Measurements from ENCODE around the gene MYH10. TPM values are rescaled to one million over a fixed set of nuclear protein-coding genes. Genes with fewer than 3 reads are reported as not detected.

MYH10 gene
- polyA plus RNA-seq, result 73.6 TPM
- long read RNA-seq, donor 1, result 0 reads
- long read RNA-seq, donor 2, full-length matches to known transcripts, result 1 of 25 reads
- long read RNA-seq, donor 2, partial matches to known transcripts, result 24 of 25 reads
- long read RNA-seq, donor 2, other reads (novel, unspliced or antisense), result 0 of 25 reads
- long read RNA-seq, donor 3, result 0 reads
- long read RNA-seq, donor 4, result 0 reads
- long read RNA-seq, donor 5, result 0 reads
- long read RNA-seq, donor 6, partial matches to known transcripts, result 15 of 15 reads
- long read RNA-seq, donor 6, other reads (novel, unspliced or antisense), result 0 of 15 reads
- long read RNA-seq, donor 7, partial matches to known transcripts, result 9 of 9 reads
- long read RNA-seq, donor 7, other reads (novel, unspliced or antisense), result 0 of 9 reads
- long read RNA-seq, donor 8, partial matches to known transcripts, result 9 of 9 reads
- long read RNA-seq, donor 8, other reads (novel, unspliced or antisense), result 0 of 9 reads
- long read RNA-seq, donor 9, partial matches to known transcripts, result 16 of 16 reads
- long read RNA-seq, donor 9, other reads (novel, unspliced or antisense), result 0 of 16 reads
- long read RNA-seq, donor 10, partial matches to known transcripts, result 5 of 5 reads
- long read RNA-seq, donor 10, other reads (novel, unspliced or antisense), result 0 of 5 reads
- long read RNA-seq, donor 11, result 0 reads

DNA sequence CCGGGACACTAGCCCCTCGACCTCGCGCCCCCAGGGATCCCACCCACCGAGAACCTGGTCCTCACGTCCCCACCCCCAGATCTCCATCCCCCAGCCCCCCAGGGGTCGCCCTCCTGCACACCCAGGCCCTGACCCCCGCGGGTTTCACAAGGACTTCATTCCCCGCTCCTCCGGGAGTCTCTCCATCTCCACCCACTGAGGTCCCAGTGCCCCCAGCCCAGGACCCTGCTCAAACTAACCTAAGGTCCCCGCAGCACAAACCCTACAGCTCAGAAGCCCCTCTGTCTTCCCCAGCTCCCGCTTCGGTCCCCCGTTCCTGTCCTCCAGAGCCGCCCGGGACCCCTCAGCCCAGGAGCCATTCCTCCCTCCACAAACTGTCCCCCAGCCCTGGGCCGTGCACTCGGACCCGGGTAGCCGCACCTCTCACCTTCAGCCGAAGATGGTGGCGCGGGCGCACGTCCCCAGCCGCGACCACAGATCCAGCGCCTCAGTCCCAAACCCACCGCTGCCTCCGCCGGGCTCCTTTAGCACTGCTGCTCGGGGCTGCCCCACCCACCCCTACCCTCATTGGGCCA is at the start of gene MYH10:
TSS of gene MYH10 (minus strand) at position 499 of the 575 bp plus-strand sequence. CDS start 7,479 bp downstream, outside the sequence.
- Histone ChIP-seq H3K4me1 (ENCODE audit: control insufficient read depth, insufficient read depth, low read length) (peaks cover 4% of the 10 kb centered on the region), H3K4me3 (ENCODE audit: low read length) (peak within 1 kb of the TSS; percentile 97), H3K27me3 (ENCODE audit: control insufficient read depth, insufficient read depth, low read length) (no peaks in the 10 kb centered on the region), H3K27ac (ENCODE audit: low read length) (peak within 1 kb of the TSS; percentile 93), H3K9me3 (ENCODE audit: control insufficient read depth, low read depth, low read length) (no peaks in the 10 kb centered on the region), H3K36me3 (ENCODE audit: control insufficient read depth, insufficient read depth, low read length) (no peaks in the 10 kb centered on the region)
- no CpG with 5 or more reads among the region's 33 CpGs for WGBS (ENCODE audit: insufficient coverage, low lambda C conversion rate)
- DNase-seq, result no peak

DNA sequence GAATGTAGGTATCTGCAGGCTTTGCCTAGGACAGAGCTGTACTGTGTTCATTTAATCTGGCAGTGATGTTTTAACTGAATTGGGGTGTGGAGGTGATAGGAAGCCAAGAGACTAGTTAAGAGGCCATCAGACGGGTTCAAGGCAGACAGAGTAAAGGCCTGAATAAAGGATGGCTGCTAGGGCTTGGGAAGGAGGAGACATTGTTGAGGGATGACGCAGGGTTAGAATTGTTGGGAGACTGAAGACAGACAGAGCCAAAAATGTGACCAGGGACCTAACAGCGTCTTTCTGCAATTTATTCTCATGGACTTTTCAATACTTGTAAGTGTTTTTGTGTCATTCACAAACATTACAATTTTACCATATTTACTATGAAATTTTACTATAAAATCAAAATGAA is 48.6 kb upstream of the MYH10 start:
- Histone ChIP-seq H3K27ac (ENCODE audit: low read length) (no peak overlapping the region), H3K27me3 (ENCODE audit: control insufficient read depth, insufficient read depth, low read length) (peaks cover 2% of the 10 kb centered on the region), H3K4me1 (ENCODE audit: control insufficient read depth, insufficient read depth, low read length) (no peaks in the 10 kb centered on the region), H3K36me3 (ENCODE audit: control insufficient read depth, insufficient read depth, low read length) (no peaks in the 10 kb centered on the region), H3K4me3 (ENCODE audit: low read length) (no peak overlapping the region), H3K9me3 (ENCODE audit: control insufficient read depth, low read depth, low read length) (no peaks in the 10 kb centered on the region)
- no peak for DNase-seq
- no CpG with 5 or more reads among the region's 3 CpGs for WGBS (ENCODE audit: insufficient coverage, low lambda C conversion rate)

DNA sequence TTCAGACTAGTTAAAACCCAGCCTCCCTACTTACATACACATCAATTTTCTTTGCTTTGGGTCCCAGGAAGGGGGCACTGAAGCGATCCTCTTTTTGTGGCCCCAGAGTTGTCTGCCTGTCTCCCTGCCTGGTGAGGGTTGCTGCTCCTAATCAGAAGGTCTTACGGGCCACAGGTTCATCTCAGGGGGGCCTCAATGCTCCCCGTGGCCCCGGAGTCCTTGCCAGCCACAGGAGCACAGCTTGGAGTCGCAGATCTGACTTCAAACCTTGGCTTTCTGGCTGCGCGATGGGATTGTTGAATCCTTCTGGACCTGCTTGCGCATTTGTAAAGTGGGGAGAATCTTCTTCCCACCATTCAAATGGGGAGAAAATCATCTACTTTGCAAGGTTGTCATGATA is 44.8 kb upstream of the MYH10 start:
- Histone ChIP-seq H3K27me3 (ENCODE audit: control insufficient read depth, insufficient read depth, low read length) (peaks cover 2% of the 10 kb centered on the region), H3K4me1 (ENCODE audit: control insufficient read depth, insufficient read depth, low read length) (no peaks in the 10 kb centered on the region), H3K4me3 (ENCODE audit: low read length) (no peak overlapping the region), H3K9me3 (ENCODE audit: control insufficient read depth, low read depth, low read length) (no peaks in the 10 kb centered on the region), H3K36me3 (ENCODE audit: control insufficient read depth, insufficient read depth, low read length) (no peaks in the 10 kb centered on the region), H3K27ac (ENCODE audit: low read length) (peak overlapping the region; percentile 9)
- no CpG with 5 or more reads among the region's 8 CpGs for WGBS (ENCODE audit: insufficient coverage, low lambda C conversion rate)
- DNase-seq, result no peak

DNA sequence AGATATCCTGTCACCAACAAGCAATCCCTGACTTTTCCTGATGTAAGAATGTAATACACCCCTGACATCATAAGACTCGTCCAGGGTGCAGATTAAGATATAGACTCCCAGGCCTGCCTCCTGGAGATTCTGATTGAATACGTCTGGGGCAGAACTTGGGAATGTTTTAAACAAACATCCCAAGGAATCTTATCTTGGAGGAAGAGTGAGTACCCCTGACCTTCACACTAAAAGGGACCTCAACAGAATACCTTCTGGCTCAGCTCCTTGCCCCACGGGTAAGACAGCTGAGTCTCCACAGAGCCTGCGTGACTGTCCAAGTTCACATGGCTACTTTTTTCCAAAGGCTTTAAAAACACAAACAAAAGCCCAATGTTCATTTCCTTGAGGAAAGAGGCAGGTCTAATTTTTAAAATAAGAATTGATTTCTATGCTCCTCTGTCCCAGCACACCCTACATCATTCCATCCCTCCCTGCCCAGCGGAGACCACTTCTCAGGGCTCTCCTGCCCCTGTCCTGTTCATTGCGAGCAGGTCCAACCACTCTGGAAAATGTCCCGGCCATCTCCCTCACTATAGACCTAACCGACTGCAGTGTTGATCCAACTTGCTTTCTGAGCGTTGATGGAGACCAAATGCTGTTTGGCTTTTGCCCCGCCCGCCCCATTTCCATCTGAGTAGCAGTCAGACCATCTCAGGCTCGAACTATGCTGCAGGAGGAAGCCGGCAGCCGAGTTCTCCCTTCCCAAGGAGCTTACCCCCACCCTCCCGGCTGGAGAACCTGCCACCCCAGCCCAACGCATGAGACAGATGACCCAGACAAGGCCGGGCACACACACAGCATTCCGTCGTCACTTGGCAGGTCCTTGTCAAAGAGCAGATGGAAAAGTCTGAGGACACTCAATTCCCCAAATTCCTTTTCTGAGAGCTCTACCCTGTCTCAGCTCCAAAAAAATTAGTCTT is 44.1 kb upstream of the MYH10 start:
- no peaks in the 10 kb centered on the region for H3K36me3 ChIP-seq (ENCODE audit: control insufficient read depth, insufficient read depth, low read length)
- H3K27me3 ChIP-seq (ENCODE audit: control insufficient read depth, insufficient read depth, low read length), result peaks cover 2% of the 10 kb centered on the region
- WGBS (ENCODE audit: insufficient coverage, low lambda C conversion rate), result 60% methylated on average over 4 of the region's 19 CpGs
- H3K4me3 ChIP-seq (ENCODE audit: low read length), result no peak overlapping the region
- no peak overlapping the region for H3K27ac ChIP-seq (ENCODE audit: low read length)
- no peak for DNase-seq
- no peaks in the 10 kb centered on the region for H3K9me3 ChIP-seq (ENCODE audit: control insufficient read depth, low read depth, low read length)
- H3K4me1 ChIP-seq (ENCODE audit: control insufficient read depth, insufficient read depth, low read length), result no peaks in the 10 kb centered on the region

DNA sequence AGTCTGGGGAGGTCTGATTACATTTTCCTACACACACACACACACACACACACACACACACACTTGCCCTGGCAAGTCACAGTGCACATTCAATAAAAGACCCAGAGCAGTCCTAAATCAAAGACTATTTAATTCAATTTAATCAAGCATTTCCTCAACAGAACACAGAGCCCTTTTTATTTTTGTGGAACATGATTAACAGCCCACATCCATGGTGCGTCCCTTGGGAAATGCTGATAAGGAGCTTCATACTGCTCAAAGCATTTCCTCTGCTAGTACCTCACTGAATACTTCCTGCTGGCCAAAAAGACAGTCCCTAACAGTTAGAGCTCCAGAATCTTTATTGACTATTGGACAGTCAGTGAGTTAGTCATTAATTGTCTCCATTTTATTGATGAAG is 43.1 kb upstream of the MYH10 start:
- Histone ChIP-seq H3K27me3 (ENCODE audit: control insufficient read depth, insufficient read depth, low read length) (peaks cover 2% of the 10 kb centered on the region), H3K36me3 (ENCODE audit: control insufficient read depth, insufficient read depth, low read length) (no peaks in the 10 kb centered on the region), H3K9me3 (ENCODE audit: control insufficient read depth, low read depth, low read length) (no peaks in the 10 kb centered on the region), H3K4me3 (ENCODE audit: low read length) (no peak overlapping the region), H3K4me1 (ENCODE audit: control insufficient read depth, insufficient read depth, low read length) (no peaks in the 10 kb centered on the region), H3K27ac (ENCODE audit: low read length) (no peak overlapping the region)
- peak in 1 of 2 donors; percentile 27 for DNase-seq
- WGBS (ENCODE audit: insufficient coverage, low lambda C conversion rate), result no CpG with 5 or more reads among the region's 1 CpG

DNA sequence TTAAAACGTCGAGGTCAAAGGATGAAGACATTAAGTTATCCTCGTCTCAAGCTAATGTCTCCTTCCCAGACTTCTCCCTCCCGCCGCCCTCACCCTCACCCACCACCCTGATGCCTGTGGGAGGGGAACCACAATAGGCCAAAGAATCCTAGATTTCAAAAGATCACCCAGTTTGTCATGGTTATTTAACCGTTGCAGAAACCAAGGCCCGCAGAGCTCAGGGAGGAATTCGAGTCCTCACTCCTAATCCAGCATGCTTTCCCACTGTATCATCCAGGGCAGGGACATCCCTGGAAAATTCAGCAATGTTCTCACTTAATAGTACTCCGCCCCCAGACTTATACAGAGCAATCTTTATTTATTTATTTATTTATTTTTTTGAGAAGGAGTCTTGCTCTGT is 41.8 kb upstream of the MYH10 start:
- DNase-seq, result no peak
- Histone ChIP-seq H3K4me1 (ENCODE audit: control insufficient read depth, insufficient read depth, low read length) (no peaks in the 10 kb centered on the region), H3K27me3 (ENCODE audit: control insufficient read depth, insufficient read depth, low read length) (peaks cover 2% of the 10 kb centered on the region), H3K4me3 (ENCODE audit: low read length) (no peak overlapping the region), H3K36me3 (ENCODE audit: control insufficient read depth, insufficient read depth, low read length) (no peaks in the 10 kb centered on the region), H3K27ac (ENCODE audit: low read length) (no peak overlapping the region), H3K9me3 (ENCODE audit: control insufficient read depth, low read depth, low read length) (no peaks in the 10 kb centered on the region)
- WGBS (ENCODE audit: insufficient coverage, low lambda C conversion rate), result no CpG with 5 or more reads among the region's 9 CpGs

DNA sequence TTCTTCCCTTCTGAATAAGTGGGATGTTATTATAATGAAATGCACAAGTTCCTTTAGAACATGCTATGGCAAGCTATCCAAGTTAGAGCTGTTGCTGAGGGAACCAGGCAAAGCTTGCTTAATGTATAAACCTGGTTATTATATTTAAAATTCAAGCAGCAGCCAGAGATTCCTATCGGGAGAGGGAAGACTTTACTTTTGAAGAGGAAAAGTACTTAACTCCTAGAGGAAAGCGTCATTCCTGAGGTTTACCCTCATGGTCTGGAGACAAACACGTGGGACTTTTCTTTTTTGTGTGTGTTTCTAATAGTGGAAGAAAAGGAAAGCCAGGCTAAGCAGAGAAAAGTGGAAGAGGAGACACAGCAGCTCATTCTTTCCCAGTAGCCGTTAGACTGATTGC is 39.9 kb upstream of the MYH10 start:
- Histone ChIP-seq H3K36me3 (ENCODE audit: control insufficient read depth, insufficient read depth, low read length) (no peaks in the 10 kb centered on the region), H3K27me3 (ENCODE audit: control insufficient read depth, insufficient read depth, low read length) (peaks cover 2% of the 10 kb centered on the region), H3K27ac (ENCODE audit: low read length) (no peak overlapping the region), H3K9me3 (ENCODE audit: control insufficient read depth, low read depth, low read length) (no peaks in the 10 kb centered on the region), H3K4me3 (ENCODE audit: low read length) (no peak overlapping the region), H3K4me1 (ENCODE audit: control insufficient read depth, insufficient read depth, low read length) (no peaks in the 10 kb centered on the region)
- no peak for DNase-seq
- 29% methylated on average over 1 of the region's 4 CpGs for WGBS (ENCODE audit: insufficient coverage, low lambda C conversion rate)

DNA sequence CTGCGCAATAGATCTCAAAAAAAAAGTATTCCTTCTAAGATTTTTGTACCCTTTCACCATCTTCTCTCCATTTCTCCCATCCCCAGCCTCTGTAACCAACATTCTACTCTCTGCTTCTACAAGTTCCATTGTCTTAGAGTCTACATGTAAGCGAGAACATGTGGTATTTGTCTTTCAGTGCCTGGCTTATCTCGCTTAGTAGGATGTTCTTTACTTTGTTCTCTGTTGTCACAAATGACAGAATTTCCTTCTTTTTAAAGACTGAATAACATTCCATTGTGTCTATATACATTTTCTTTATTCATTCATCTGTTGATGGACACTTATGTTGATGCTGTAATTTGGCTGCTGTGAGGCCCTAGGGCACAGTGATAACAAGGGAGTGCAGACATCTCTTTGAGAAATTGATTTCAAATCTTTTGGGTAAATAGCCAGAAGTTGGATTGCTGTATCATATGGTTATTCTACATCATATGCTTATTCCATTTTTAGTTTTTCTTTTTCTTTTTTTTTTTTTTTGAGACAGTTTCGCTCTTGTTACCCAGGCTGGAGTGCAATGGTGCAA is 37.7 kb upstream of the MYH10 start:
- WGBS (ENCODE audit: insufficient coverage, low lambda C conversion rate), result 83% methylated on average over 1 of the region's 4 CpGs
- Histone ChIP-seq H3K27ac (ENCODE audit: low read length) (no peak overlapping the region), H3K4me1 (ENCODE audit: control insufficient read depth, insufficient read depth, low read length) (no peaks in the 10 kb centered on the region), H3K4me3 (ENCODE audit: low read length) (no peak overlapping the region), H3K27me3 (ENCODE audit: control insufficient read depth, insufficient read depth, low read length) (no peaks in the 10 kb centered on the region), H3K9me3 (ENCODE audit: control insufficient read depth, low read depth, low read length) (no peaks in the 10 kb centered on the region), H3K36me3 (ENCODE audit: control insufficient read depth, insufficient read depth, low read length) (no peaks in the 10 kb centered on the region)
- no peak for DNase-seq

DNA sequence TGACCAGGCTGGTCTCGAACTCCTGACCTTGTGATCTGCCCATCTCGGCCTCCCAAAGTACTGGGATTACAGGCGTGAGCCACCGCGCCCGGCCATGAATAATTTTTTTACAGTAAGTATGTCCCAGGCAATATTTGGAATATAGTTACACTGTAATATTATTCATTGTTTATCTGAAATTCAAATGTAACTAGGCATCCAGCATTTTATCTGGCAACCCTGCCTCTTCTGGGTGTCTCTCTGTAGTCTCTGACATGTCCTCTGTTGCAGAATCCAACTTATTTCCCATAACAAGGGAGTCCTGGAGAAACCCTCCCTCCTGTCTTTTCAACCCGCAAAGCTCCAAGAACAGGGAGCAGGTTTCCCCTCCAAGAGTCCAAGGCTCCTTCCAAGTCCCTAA is 36.9 kb upstream of the MYH10 start:
- Histone ChIP-seq H3K4me3 (ENCODE audit: low read length) (no peak overlapping the region), H3K36me3 (ENCODE audit: control insufficient read depth, insufficient read depth, low read length) (no peaks in the 10 kb centered on the region), H3K27ac (ENCODE audit: low read length) (no peak overlapping the region), H3K27me3 (ENCODE audit: control insufficient read depth, insufficient read depth, low read length) (no peaks in the 10 kb centered on the region), H3K4me1 (ENCODE audit: control insufficient read depth, insufficient read depth, low read length) (no peaks in the 10 kb centered on the region), H3K9me3 (ENCODE audit: control insufficient read depth, low read depth, low read length) (no peaks in the 10 kb centered on the region)
- 100% methylated on average over 1 of the region's 7 CpGs for WGBS (ENCODE audit: insufficient coverage, low lambda C conversion rate)
- DNase-seq, result no peak

Data from large intestine (tissue), 12 donors.